Measurements from ENCODE around the gene MICOS13.

DNA sequence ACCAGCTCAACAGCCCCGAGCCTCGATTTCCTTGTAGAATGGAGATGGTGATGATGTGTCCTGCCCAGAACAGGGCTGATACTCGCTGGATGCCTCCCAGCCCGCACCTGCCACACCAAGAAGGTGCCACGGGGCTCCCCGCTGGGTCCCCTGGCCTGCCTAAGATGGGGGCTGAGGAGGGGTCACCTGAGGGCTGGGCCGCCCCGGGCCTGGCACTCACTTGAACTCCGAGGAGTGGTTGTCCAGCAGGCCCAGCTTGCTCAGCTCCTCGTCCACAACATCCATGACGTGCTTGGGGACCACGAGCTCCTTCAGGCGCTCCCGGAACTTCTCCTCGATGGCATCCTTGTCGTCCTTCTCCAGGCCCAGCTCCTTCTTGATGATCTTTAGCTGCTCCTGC is 25.2 kb upstream of the MICOS13 start:
- TF ChIP-seq EZH2phosphoT487 (IDR thresholded peaks at IDR 0.05; ENCODE audit: borderline replicate concordance, low read length) (no peak), CTCF (IDR thresholded peaks at IDR 0.05; ENCODE audit: low read depth, low read length, poor library complexity, severe bottlenecking) (no peak)
